Activated CD8-positive, alpha-beta T cell treated with anti-CD3 and anti-CD28 coated beads for 36 hours (primary cell): Measurements from ENCODE around the gene SPSB1. TPM values are rescaled to one million over a fixed set of nuclear protein-coding genes. Genes with fewer than 3 reads are reported as not detected.

ENCODE experiments used
- ATAC-seq: fragments of 200-7000 bp; cut with Tn5 transposase; one replicate; pipeline ENCODE4 v1.10.0; 2021; ENCODE audit warnings: mild to moderate bottlenecking, moderate library complexity
- CTCF ChIA-PET: fragments of 350-600 bp; sonication (Branson Sonifier 250); formaldehyde crosslinking; loops from one replicate; lab custom pipeline; 2021; ENCODE audit warnings: antibody characterized with exemption; lab: Charles Lee
- POLR2A ChIA-PET: fragments of 350-600 bp; sonication (Branson Sonifier 250); formaldehyde crosslinking; loops from one replicate; lab custom pipeline; 2021; ENCODE audit warnings: antibody characterized with exemption; lab: Charles Lee
- DNase-seq: peaks from one replicate; pipeline ENCODE4 v3.0.0-alpha.2; 2020
- H3K27ac Mint-ChIP-seq: one replicate; pipeline ENCODE4 v1.8.0; 2021; ENCODE audit warnings: mild to moderate bottlenecking, mixed read lengths
- H3K27me3 Mint-ChIP-seq: one replicate; pipeline ENCODE4 v1.8.0; 2021; ENCODE audit warnings: mixed read lengths
- H3K36me3 Mint-ChIP-seq: one replicate; pipeline ENCODE4 v1.8.0; 2021; ENCODE audit warnings: low read depth, mixed read lengths
- H3K4me1 Mint-ChIP-seq: one replicate; pipeline ENCODE4 v1.8.0; 2021; ENCODE audit warnings: low read depth, mixed read lengths
- H3K4me3 Mint-ChIP-seq: one replicate; pipeline ENCODE4 v1.8.0; 2021; ENCODE audit warnings: mild to moderate bottlenecking, moderate library complexity, mixed read lengths
- H3K9me3 Mint-ChIP-seq: one replicate; pipeline ENCODE4 v1.8.0; 2021; ENCODE audit warnings: mixed read lengths
- intact Hi-C: fragments of 100-400 bp; cut with micrococcal nuclease; formaldehyde crosslinking; loops from one replicate; pipeline ENCODE4 v1.10.0; 2022
- total RNA-seq, 2 experiments: library from RNA; stranded (reverse); gene quantifications; one replicate each; pipeline ENCODE4 v1.2.3, GENCODE V29; 2021
- TF ChIP-seq, protein P1 (sequence below): fragments of 200-600 bp; IDR thresholded peaks from one replicate; pipeline ENCODE4 v1.8.0; 2022; ENCODE audit warnings: antibody characterized with exemption, mild to moderate bottlenecking

Gene SPSB1
- total RNA-seq, 2 experiments from 2014 or later, result 1.1 to 1.5 TPM

DNA sequence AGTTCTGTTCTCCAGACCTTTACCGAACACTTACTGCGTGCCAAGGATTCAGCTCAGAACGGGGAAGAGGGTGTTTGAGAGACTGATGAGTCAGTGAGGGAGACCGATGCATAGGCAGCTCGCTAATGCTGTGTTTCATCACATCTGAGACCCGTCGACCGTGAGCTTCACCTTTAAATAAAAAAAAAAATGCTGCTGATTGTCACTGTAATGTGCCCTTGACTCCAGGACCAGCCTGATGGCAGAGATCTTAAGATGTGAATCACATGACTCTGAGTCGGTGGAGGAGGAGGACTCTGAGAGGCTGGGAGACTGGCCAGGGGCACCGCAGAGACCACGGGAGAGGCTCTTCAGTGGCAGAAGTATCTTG lies 28.8 kb downstream of the SPSB1 start:
- no peaks in the 10 kb centered on the region for H3K36me3 Mint-ChIP-seq
- DNase-seq (no peak), ATAC-seq (no peak)
- H3K27me3 Mint-ChIP-seq, result peaks cover 1% of the 10 kb centered on the region
- no peak overlapping the region for H3K27ac Mint-ChIP-seq
- ChIA-PET CTCF (interaction anchor here (0.5 to 1.4 kb wide), 3 partner anchors 32 to 181 kb away, joined by 3 read pairs; no protein-coding TSS in a partner anchor), POLR2A (interaction anchor here (0.6 kb wide), 1 partner anchor 143 kb away, joined by 3 read pairs; no protein-coding TSS in a partner anchor)
- TF ChIP-seq, protein P1, sequence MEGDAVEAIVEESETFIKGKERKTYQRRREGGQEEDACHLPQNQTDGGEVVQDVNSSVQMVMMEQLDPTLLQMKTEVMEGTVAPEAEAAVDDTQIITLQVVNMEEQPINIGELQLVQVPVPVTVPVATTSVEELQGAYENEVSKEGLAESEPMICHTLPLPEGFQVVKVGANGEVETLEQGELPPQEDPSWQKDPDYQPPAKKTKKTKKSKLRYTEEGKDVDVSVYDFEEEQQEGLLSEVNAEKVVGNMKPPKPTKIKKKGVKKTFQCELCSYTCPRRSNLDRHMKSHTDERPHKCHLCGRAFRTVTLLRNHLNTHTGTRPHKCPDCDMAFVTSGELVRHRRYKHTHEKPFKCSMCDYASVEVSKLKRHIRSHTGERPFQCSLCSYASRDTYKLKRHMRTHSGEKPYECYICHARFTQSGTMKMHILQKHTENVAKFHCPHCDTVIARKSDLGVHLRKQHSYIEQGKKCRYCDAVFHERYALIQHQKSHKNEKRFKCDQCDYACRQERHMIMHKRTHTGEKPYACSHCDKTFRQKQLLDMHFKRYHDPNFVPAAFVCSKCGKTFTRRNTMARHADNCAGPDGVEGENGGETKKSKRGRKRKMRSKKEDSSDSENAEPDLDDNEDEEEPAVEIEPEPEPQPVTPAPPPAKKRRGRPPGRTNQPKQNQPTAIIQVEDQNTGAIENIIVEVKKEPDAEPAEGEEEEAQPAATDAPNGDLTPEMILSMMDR, result no peak
- intact Hi-C loops, result no loop called here
- no peak overlapping the region for H3K4me3 Mint-ChIP-seq
- H3K4me1 Mint-ChIP-seq, result peaks cover 16% of the 10 kb centered on the region
- no peaks in the 10 kb centered on the region for H3K9me3 Mint-ChIP-seq

DNA sequence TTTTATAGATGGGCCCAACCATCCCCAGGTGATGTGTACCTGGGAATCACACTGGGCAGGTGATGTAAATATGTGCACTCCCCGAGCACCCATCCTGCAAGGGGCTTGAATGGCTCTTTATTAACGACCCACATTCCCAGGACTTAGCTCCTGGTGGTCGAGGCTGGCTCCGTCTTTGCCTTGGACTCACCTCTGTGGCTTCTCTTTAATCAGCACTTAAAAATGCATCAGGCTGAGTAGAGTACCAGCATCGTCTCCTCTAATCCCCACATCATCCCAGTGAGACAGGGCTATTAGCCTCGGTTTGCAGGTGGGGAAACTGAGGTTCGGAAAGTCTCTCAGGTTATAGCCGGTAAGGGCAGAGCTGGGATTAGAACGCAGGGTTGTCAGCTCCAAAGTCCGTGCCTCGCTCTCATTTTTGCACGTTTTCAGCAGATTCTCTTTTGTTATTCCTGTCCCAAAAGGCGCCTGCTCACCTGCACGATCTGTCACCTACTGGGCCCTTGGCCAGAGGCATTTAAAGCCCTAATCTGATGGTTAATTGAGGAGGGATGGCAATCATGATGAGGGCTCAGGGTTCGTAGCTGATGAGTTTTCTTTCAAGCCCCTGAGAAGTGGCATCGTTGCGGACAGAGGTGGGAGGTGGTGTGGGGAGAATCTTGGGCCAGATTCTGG lies 29.4 kb downstream of the SPSB1 start:
- intact Hi-C loops, result no loop called here
- ChIA-PET CTCF (interaction anchor here (0.5 to 1.1 kb wide), 2 partner anchors 33 to 181 kb away, joined by 3 read pairs; no protein-coding TSS in a partner anchor), POLR2A (interaction anchor here (0.6 kb wide), 1 partner anchor 143 kb away, joined by 3 read pairs; no protein-coding TSS in a partner anchor)
- H3K27ac Mint-ChIP-seq, result no peak overlapping the region
- H3K27me3 Mint-ChIP-seq, result peaks cover under 1% of the 10 kb centered on the region
- H3K9me3 Mint-ChIP-seq, result no peaks in the 10 kb centered on the region
- no peaks in the 10 kb centered on the region for H3K36me3 Mint-ChIP-seq
- ATAC-seq, result no peak
- TF ChIP-seq, protein P1, result no peak
- no peak overlapping the region for H3K4me3 Mint-ChIP-seq
- DNase-seq, result no peak
- peaks cover 12% of the 10 kb centered on the region for H3K4me1 Mint-ChIP-seq

DNA sequence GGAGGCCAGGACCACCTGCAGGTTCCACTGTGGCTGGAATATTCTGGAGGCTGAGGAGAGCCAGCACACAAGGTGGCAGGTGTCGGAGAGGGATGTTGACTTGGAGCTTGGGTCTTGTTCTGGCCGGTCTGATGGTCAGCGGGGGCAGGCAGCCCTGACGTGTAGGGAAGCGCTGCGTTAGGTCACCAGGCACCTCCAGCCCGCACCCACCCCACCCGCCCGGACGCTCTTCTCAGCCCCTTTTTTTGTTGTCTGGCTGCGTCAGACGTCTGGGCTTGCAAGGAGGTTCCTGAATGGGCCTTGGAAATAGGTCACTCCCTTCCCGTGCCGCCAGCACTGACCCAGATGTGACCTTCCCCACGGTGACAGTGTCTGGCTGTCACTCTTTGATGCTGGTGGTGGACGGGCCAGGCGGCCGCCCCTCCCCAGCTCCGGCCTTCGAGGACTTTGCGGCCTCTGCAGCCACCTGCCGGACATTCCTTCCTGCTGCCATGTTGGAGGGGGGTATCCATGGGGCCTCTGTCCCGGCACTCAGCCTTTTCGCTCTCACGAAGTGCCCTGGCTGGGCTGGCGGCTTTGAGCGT lies 30.1 kb downstream of the SPSB1 start:
- no peak for ATAC-seq
- Mint-ChIP-seq H3K4me1 (peaks cover 6% of the 10 kb centered on the region), H3K9me3 (no peaks in the 10 kb centered on the region), H3K27ac (no peak overlapping the region), H3K36me3 (no peaks in the 10 kb centered on the region), H3K4me3 (no peak overlapping the region), H3K27me3 (no peaks in the 10 kb centered on the region)
- intact Hi-C loops, result no loop called here
- ChIA-PET POLR2A (no interaction called here), CTCF (no interaction called here)
- TF ChIP-seq, protein P1, result no peak
- no peak for DNase-seq

DNA sequence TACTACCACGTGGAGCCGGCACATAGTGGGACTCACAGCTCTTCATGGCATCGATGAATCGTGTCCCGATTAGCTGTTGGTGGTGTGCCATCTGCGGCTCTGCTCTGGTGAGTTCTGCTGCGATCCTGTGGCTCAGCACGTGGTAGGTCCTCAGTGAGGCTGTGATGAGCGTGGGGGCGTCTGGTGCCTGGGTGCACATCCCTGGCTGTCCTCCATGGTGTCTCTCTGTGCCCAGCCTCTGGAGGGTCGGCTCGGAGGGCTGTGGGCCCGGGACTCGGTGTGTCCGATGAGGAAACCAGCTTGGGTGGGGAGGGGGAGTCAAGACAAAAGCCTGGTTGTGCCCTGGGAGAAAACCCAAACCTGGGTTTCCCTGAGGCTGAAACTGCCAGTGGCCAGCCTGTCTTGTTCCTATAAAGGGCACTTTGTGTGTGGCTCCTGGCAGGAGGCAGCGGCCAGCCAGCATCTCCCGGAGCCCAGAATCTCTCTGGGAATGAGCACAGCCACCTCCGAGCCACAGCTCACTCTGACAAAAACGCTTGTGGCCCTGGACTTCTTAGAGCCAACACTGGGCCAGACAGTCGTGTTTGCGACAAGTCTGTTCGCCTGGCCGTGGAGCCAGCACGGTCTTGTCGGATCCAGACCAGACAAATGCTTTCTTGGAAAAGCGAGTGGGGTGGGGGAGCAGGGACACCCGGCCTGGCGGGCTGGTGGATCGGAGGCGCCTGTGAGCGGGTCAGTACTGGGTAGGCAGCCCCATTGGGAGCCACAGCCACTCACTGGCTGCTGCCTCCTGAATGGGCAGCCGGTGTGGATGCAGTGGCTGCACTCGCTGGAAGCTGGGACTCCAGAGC lies 31.8 kb downstream of the SPSB1 start:
- Mint-ChIP-seq H3K4me1 (no peaks in the 10 kb centered on the region), H3K9me3 (no peaks in the 10 kb centered on the region), H3K27ac (no peak overlapping the region), H3K4me3 (no peak overlapping the region), H3K27me3 (no peaks in the 10 kb centered on the region), H3K36me3 (no peaks in the 10 kb centered on the region)
- DNase-seq (no peak), ATAC-seq (no peak)
- TF ChIP-seq, protein P1, result no peak
- intact Hi-C loops, result no loop called here
- CTCF ChIA-PET, result no interaction called here
- POLR2A ChIA-PET, result interaction anchor here (0.5 kb wide), 1 partner anchor 11 kb away, joined by 4 read pairs; no protein-coding TSS in a partner anchor
